Smooth muscle cell (in vitro differentiated cells): Measurements from ENCODE around the gene ABCG5. TPM values are rescaled to one million over a fixed set of nuclear protein-coding genes. Genes with fewer than 3 reads are reported as not detected.

ENCODE experiments used
- DNase-seq: peaks from one replicate; lab custom pipeline; 2025; ENCODE audit not compliant: unreplicated experiment; lab: John Stamatoyannopoulos, UW
- H2AFZ ChIP-seq: fragments of 200-600 bp; sonication (generic); 2 replicates; pipeline ENCODE4 v1.6.0; 2016; ENCODE audit warnings: antibody characterized with exemption, low read depth, mild to moderate bottlenecking
- H3F3A ChIP-seq: fragments of 200-600 bp; sonication (generic); 2 replicates; pipeline ENCODE4 v1.6.0; 2017; ENCODE audit warnings: antibody characterized with exemption, low read depth
- H3K27ac ChIP-seq: fragments of 200-600 bp; sonication (generic); 2 replicates; pipeline ENCODE4 v1.5.1; 2016; ENCODE audit warnings: low read depth, mild to moderate bottlenecking
- H3K27me3 ChIP-seq: fragments of 200-600 bp; sonication (generic); 2 replicates; pipeline ENCODE4 v1.6.1; 2016; ENCODE audit warnings: low read depth, mild to moderate bottlenecking
- H3K36me3 ChIP-seq: fragments of 200-600 bp; sonication (generic); 2 replicates; pipeline ENCODE4 v1.5.1; 2016; ENCODE audit warnings: low read depth
- H3K4me1 ChIP-seq: fragments of 200-600 bp; sonication (generic); 2 replicates; pipeline ENCODE4 v1.5.1; 2016; ENCODE audit warnings: low read depth
- H3K4me2 ChIP-seq: fragments of 200-600 bp; sonication (generic); 2 replicates; pipeline ENCODE4 v1.6.0; 2016; ENCODE audit warnings: mild to moderate bottlenecking
- H3K4me3 ChIP-seq: fragments of 200-600 bp; sonication (generic); 2 replicates; pipeline ENCODE4 v1.5.1; 2016; ENCODE audit warnings: mild to moderate bottlenecking
- H3K79me2 ChIP-seq: fragments of 200-600 bp; sonication (generic); 2 replicates; pipeline ENCODE4 v1.6.0; 2016; ENCODE audit warnings: low read depth, mild to moderate bottlenecking
- H3K9ac ChIP-seq: fragments of 200-600 bp; sonication (generic); 2 replicates; pipeline ENCODE4 v1.6.0; 2016; ENCODE audit warnings: low read depth
- H3K9me3 ChIP-seq: fragments of 200-600 bp; sonication (generic); replicated peaks from 2 replicates; pipeline ENCODE4 v1.5.1; 2016; ENCODE audit warnings: low read depth
- H4K20me1 ChIP-seq: fragments of 200-600 bp; sonication (generic); 2 replicates; pipeline ENCODE4 v1.6.0; 2016; ENCODE audit warnings: low read depth
- CTCF ChIP-seq: fragments of 200-600 bp; sonication (generic); IDR thresholded peaks from 2 replicates; pipeline ENCODE4 v1.5.1; 2017; ENCODE audit warnings: borderline replicate concordance, mild to moderate bottlenecking, antibody characterized with exemption; ENCODE audit not compliant: insufficient read depth, poor library complexity, severe bottlenecking
- WGBS: methylation state at CpG from one replicate; pipeline ENCODE4 v1.1.7; 2016; ENCODE audit warnings: low lambda C conversion rate; 5-methylcytosine and 5-hydroxymethylcytosine counted together
- polyA plus RNA-seq: library from polyadenylated mRNA; unstranded; fragments of >200 nt; fragmentation: Nextera tagmentation; extraction: Ambion mirVana; gene quantifications from 2 replicates; pipeline ENCODE4 v1.2.1, GENCODE V29; 2016
- total RNA-seq: library from RNA; depleted of rRNA; stranded (reverse); fragments of >200 nt; gene quantifications from 2 replicates; pipeline ENCODE4 v1.2.3, GENCODE V29; 2014

The ABCG5 gene
- total and polyA plus RNA-seq, 2 experiments from 2014 or later = not detected

- Histone ChIP-seq H3F3A (no peaks in the 10 kb centered on the region), H3K4me3 (peak within 1 kb of the TSS; percentile 74), H3K36me3 (no peaks in the 10 kb centered on the region), H3K4me2 (peak within 1 kb of the TSS; percentile 86), H4K20me1 (no peaks in the 10 kb centered on the region), H3K79me2 (no peaks in the 10 kb centered on the region), H3K9ac (peak within 1 kb of the TSS; percentile 90), H3K4me1 (peaks cover 6% of the 10 kb centered on the region), H3K27ac (peak within 1 kb of the TSS; percentile 89), H2AFZ (peak within 1 kb of the TSS; percentile 85), H3K27me3 (no peaks in the 10 kb centered on the region), H3K9me3 (no peaks in the 10 kb centered on the region)
- DNase-seq = peak; percentile 43
- WGBS = 2% methylated on average over 31 of the region's 31 CpGs
- TF ChIP-seq CTCF = no peak
These were observed 64.6 kb downstream of the ABCG5 start, which contains the start of gene DYNC2LI1 for GRCh38 chr2:43773876-43774613. TSS of gene DYNC2LI1 (plus strand) at chr2:43774039. CDS start at chr2:43774139, 100 bp downstream.

- H3K4me3 ChIP-seq = no peak overlapping the region
- WGBS = 81% methylated on average over 4 of the region's 4 CpGs
- H3K4me2 ChIP-seq = no peak overlapping the region
- no peaks in the 10 kb centered on the region for H3K9me3 ChIP-seq
- DNase-seq = no peak
- H3K27me3 ChIP-seq = no peaks in the 10 kb centered on the region
- H2AFZ ChIP-seq = no peak overlapping the region
- no peak for TF ChIP-seq CTCF
- H3K36me3 ChIP-seq = no peaks in the 10 kb centered on the region
- H4K20me1 ChIP-seq = no peaks in the 10 kb centered on the region
- H3K27ac ChIP-seq = no peak overlapping the region
- H3K4me1 ChIP-seq = no peaks in the 10 kb centered on the region
- H3F3A ChIP-seq = no peaks in the 10 kb centered on the region
- no peak overlapping the region for H3K9ac ChIP-seq
- no peaks in the 10 kb centered on the region for H3K79me2 ChIP-seq
These were observed 72.6 kb downstream of the ABCG5 start for GRCh38 chr2:43766006-43766405.

GRCh38 chr2:43764086-43764705 is 74.4 kb downstream of the ABCG5 start:
- Histone ChIP-seq H3K9me3 (no peaks in the 10 kb centered on the region), H3K4me3 (no peak overlapping the region), H3K79me2 (no peaks in the 10 kb centered on the region), H3K27me3 (no peaks in the 10 kb centered on the region), H4K20me1 (no peaks in the 10 kb centered on the region), H3K9ac (no peak overlapping the region), H2AFZ (no peak overlapping the region), H3F3A (no peaks in the 10 kb centered on the region), H3K4me2 (no peak overlapping the region), H3K27ac (no peak overlapping the region), H3K4me1 (no peaks in the 10 kb centered on the region), H3K36me3 (no peaks in the 10 kb centered on the region)
- no peak for DNase-seq
- no peak for TF ChIP-seq CTCF
- 39% methylated on average over 1 of the region's 1 CpG for WGBS
